ENCODE measurements around the gene LRIG1.
"Not testable (repeated sequence)": the region's sequence is repeated elsewhere in the genome, so short reads cannot be mapped to it uniquely, and the experiment has no call there.

Gene LRIG1

DNA sequence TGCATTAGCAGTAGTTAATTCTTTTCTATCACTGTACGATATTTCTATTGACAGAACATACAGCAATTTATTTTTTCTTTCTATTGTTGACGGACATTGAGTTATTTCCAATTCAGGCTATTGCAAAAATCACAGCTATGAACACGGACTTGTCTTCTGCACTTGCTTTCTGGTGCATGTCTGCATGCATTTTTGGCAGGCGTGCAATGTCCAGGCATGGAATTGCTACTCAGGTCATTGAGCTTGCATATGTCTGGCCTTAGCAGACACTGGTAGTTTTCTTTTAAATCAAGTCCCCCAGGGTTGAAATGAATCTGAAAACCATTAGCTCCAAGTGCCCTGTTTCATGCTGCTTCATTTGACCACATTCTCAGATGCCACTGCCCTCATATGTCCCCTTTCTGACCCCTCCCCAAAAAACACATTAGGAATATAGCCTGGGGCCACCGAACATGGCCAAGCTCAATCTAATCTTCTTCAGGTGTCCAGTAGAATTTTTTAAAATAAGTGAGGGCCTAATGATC lies 72.8 kb downstream of the LRIG1 start:
- ATAC-seq (ENCODE audit: low read depth) (no peak), DNase-seq (ENCODE audit: low spot score in 2 of 2) (no peak)
- Mint-ChIP-seq H3K36me3 (no peaks in the 10 kb centered on the region), H3K9me3 (no peaks in the 10 kb centered on the region), H3K27ac (no peak overlapping the region), H3K4me3 (no peak overlapping the region), H3K4me1 (no peaks in the 10 kb centered on the region), H3K27me3 (no peaks in the 10 kb centered on the region)

DNA sequence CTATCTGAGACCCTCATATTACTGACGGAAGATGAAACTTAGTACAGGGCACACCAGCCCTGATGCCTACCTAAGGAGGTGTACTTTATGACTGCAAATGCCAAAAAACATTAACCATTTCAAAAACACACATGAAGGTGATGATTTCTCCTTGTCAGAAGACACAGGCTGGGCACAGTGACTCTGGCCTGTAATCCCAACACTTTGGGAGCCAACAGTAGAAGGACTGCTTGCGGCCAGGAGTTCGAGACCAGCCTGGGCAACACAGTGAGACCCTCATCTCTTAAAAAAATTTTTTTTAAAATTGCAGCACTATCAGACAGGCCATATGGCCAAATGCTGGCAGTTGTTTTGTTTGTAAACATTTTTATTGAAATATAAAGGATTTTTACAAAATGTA lies 73.5 kb downstream of the LRIG1 start:
- no peak overlapping the region for H3K4me3 Mint-ChIP-seq

DNA sequence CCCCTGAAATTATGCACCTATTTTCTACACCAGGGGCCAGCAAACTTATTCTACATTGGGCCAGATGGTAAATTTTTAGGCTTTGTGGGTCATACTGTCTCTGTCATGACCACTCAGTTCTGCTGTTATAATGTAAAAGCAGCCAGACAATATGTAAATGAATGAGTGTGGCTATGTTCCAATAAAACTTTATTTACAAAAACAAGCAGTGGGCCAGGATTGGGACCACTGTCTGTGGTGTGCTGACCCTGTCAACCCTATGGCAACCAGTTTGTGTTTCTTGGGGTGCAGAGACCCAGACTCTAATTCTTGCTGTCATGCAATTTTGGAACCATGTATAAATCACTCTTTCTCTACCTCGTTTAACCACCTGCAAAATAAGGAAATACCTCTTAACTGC lies 74.7 kb downstream of the LRIG1 start:
- Mint-ChIP-seq H3K4me1 (no peaks in the 10 kb centered on the region), H3K4me3 (no peak overlapping the region), H3K36me3 (peaks cover 8% of the 10 kb centered on the region), H3K9me3 (peaks cover 5% of the 10 kb centered on the region), H3K27ac (no peak overlapping the region), H3K27me3 (no peaks in the 10 kb centered on the region)
- DNase-seq (ENCODE audit: low spot score in 2 of 2), result no peak
- ATAC-seq (ENCODE audit: low read depth), result no peak

More for the DNA sequence above, 73.5 kb downstream of the LRIG1 start:
- no peaks in the 10 kb centered on the region for H3K27me3 Mint-ChIP-seq
- no peak for ATAC-seq (ENCODE audit: low read depth)
- peaks cover 4% of the 10 kb centered on the region for H3K36me3 Mint-ChIP-seq
- no peak for DNase-seq (ENCODE audit: low spot score in 2 of 2)
- no peak overlapping the region for H3K27ac Mint-ChIP-seq
- no peaks in the 10 kb centered on the region for H3K4me1 Mint-ChIP-seq
- H3K9me3 Mint-ChIP-seq, result peaks cover 4% of the 10 kb centered on the region

DNA sequence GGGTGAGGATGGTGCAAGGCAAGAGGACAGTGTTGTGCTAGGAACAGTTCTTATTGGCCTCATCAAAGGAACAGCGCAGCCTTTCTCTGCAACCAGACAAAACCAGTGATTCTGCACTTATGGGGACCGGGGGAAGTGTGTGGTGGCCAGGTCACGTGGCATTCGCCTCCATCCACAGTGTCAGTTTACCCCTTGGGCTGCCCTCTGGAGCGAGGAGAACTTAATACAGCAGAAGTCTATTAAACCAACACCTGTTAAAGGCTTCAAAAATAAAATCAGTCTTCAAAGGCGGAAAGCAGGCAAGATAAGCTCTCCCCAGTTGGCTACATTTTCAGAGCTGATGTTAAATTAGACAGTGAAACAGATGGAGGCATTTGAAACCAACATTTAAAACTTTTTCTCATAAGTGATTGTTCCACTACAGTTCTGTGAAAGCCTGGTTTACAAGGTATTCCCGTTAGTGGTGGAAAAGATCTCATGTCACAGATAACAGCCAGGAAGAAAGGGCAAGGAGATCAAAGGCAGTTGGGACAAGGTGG lies 75.2 kb downstream of the LRIG1 start:
- ATAC-seq (ENCODE audit: low read depth) (no peak), DNase-seq (ENCODE audit: low spot score in 2 of 2) (no peak)
- Mint-ChIP-seq H3K36me3 (peaks cover 9% of the 10 kb centered on the region), H3K27me3 (no peaks in the 10 kb centered on the region), H3K4me3 (no peak overlapping the region), H3K27ac (no peak overlapping the region), H3K4me1 (no peaks in the 10 kb centered on the region), H3K9me3 (peaks cover 8% of the 10 kb centered on the region)

GRCh38 chr3:66425032-66425431 lies 75.8 kb downstream of the LRIG1 start:
- no peaks in the 10 kb centered on the region for H3K4me1 Mint-ChIP-seq
- H3K36me3 Mint-ChIP-seq, result peaks cover 14% of the 10 kb centered on the region
- no peak for ATAC-seq (ENCODE audit: low read depth)
- H3K9me3 Mint-ChIP-seq, result peaks cover 13% of the 10 kb centered on the region
- no peak for DNase-seq (ENCODE audit: low spot score in 2 of 2)
- H3K4me3 Mint-ChIP-seq, result no peak overlapping the region
- no peaks in the 10 kb centered on the region for H3K27me3 Mint-ChIP-seq
- H3K27ac Mint-ChIP-seq, result no peak overlapping the region

DNA sequence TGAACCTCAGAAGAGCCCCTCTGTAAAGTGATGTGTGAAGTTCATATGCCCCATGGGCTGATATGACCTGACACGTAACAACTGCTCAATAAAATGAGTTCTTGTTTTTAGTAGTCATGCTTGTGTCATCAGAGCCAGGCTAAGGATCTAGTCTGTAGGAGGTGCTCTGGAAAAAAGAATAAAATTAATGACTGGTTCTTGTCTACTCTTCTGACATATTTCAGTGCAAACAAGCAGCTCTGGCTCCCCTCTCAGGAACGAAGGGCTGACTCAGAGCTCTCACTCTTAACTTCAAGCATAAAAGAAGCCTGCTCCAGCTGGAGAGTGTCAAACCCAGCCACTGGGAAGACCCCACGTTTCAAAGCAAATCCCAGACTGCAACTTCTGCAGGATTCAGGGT lies 77.0 kb downstream of the LRIG1 start:
- peaks cover 16% of the 10 kb centered on the region for H3K36me3 Mint-ChIP-seq
- H3K27me3 Mint-ChIP-seq, result no peaks in the 10 kb centered on the region
- no peaks in the 10 kb centered on the region for H3K4me1 Mint-ChIP-seq
- H3K9me3 Mint-ChIP-seq, result peaks cover 14% of the 10 kb centered on the region
- ATAC-seq (ENCODE audit: low read depth) (no peak), DNase-seq (ENCODE audit: low spot score in 2 of 2) (no peak)
- H3K27ac Mint-ChIP-seq, result no peak overlapping the region
- H3K4me3 Mint-ChIP-seq, result no peak overlapping the region

DNA sequence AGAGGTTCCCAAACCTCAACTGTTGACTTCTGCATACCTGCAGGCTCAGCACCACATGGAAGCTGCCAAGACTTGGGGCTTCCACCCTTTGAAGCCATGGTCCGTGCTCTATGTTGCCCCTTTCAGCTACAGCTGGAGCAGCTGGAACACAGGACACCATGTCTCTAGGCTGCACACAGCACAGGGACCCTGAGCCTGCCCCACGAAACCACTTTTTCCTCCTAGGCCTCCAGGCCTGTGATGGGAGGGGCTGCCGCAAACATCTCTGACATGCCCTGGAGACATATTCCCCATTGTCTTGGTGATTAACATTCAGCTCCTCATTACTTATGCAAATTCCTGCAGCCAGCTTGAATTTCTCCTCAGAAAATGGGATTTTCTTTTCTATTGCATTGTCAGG lies 78.9 kb downstream of the LRIG1 start:
- Mint-ChIP-seq H3K36me3 (peaks cover 16% of the 10 kb centered on the region), H3K9me3 (peaks cover 14% of the 10 kb centered on the region)
- not testable (repeated sequence) for DNase-seq (ENCODE audit: low spot score in 2 of 2); H3K4me3 Mint-ChIP-seq; ATAC-seq (ENCODE audit: low read depth); H3K27ac Mint-ChIP-seq; H3K4me1 Mint-ChIP-seq; H3K27me3 Mint-ChIP-seq

- Mint-ChIP-seq H3K9me3 (peaks cover 14% of the 10 kb centered on the region), H3K36me3 (peaks cover 16% of the 10 kb centered on the region)
- H3K27me3 Mint-ChIP-seq; H3K4me1 Mint-ChIP-seq; H3K27ac Mint-ChIP-seq; H3K4me3 Mint-ChIP-seq; ATAC-seq (ENCODE audit: low read depth); DNase-seq (ENCODE audit: low spot score in 2 of 2): not testable (repeated sequence)
Observed at GRCh38 chr3:66421144-66421543, 79.7 kb downstream of the LRIG1 start.

- ATAC-seq (ENCODE audit: low read depth), result no peak
- no peaks in the 10 kb centered on the region for H3K4me1 Mint-ChIP-seq
- peaks cover 14% of the 10 kb centered on the region for H3K9me3 Mint-ChIP-seq
- no peaks in the 10 kb centered on the region for H3K27me3 Mint-ChIP-seq
- no peak overlapping the region for H3K27ac Mint-ChIP-seq
- H3K36me3 Mint-ChIP-seq, result peaks cover 16% of the 10 kb centered on the region
- DNase-seq (ENCODE audit: low spot score in 2 of 2), result no peak
- H3K4me3 Mint-ChIP-seq, result no peak overlapping the region
Observed at GRCh38 chr3:66419036-66419435, 81.8 kb downstream of the LRIG1 start.

DNA sequence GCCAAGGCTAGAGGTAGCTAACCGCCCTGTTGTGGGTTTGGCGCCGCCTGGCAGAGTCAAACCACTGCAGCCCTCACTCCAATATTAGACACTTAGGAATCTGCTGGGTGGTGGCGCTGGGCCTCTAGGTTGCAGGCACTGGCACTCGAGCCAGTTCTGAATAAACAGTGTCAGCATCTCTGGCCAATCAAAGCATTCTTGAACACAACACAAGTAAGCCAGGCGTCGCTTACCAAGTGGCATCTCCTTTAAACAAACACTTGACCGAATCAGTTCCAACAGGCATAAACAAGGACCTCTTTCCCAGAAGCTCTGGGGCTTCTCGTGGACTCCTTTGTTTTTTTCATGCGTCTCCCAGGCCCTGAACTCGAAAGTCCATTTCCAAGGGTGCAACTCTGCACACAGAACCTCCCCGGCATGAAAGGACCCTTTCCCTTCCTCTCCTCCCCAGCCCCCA lies 82.3 kb downstream of the LRIG1 start:
- no peak overlapping the region for H3K4me3 Mint-ChIP-seq
- no peak overlapping the region for H3K27ac Mint-ChIP-seq
- H3K9me3 Mint-ChIP-seq, result peaks cover 14% of the 10 kb centered on the region
- DNase-seq (ENCODE audit: low spot score in 2 of 2) (no peak), ATAC-seq (ENCODE audit: low read depth) (no peak)
- no peaks in the 10 kb centered on the region for H3K27me3 Mint-ChIP-seq
- peaks cover 16% of the 10 kb centered on the region for H3K36me3 Mint-ChIP-seq
- H3K4me1 Mint-ChIP-seq, result no peaks in the 10 kb centered on the region

DNA sequence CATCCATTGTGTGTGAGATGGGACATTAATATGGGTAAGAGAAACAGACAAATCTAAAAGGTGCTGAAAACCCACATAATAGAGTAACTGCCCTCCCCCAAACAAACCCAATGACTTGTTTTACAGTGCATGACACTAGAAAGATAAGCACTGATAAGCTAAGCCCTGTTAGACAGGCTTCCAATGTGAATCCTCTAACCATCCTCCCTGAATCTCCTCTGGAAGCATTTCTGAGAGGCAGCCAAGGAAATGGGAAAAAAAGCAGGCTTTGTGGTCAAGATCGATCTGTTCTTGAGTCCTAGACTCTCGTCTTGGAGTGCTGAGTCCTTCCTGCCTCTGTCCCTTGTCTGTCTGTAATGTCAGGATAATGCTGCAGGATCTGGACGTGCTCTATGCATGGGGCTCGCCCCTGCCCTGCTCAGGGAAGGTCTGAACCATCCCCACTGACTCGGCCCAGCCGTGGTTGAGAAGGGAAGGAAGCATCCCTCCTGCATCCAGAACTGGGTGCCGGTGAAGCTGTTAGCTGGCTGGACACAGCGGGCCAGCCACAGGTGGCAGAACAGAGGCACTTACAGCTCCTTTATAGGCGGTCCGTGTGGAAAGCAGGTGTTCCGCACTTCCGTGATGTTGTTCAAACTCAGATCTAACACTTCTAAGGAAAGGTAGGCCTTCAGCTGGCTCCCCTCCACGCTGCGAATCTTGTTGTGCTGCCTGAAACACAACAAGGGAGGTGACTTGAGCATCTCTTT lies 84.1 kb downstream of the LRIG1 start:
- no peaks in the 10 kb centered on the region for H3K4me1 Mint-ChIP-seq
- DNase-seq (ENCODE audit: low spot score in 2 of 2) (no peak), ATAC-seq (ENCODE audit: low read depth) (no peak)
- H3K27me3 Mint-ChIP-seq, result no peaks in the 10 kb centered on the region
- H3K36me3 Mint-ChIP-seq, result peaks cover 8% of the 10 kb centered on the region
- peaks cover 9% of the 10 kb centered on the region for H3K9me3 Mint-ChIP-seq
- H3K27ac Mint-ChIP-seq, result no peak overlapping the region
- no peak overlapping the region for H3K4me3 Mint-ChIP-seq

GRCh38 chr3:66415867-66416428 lies 84.9 kb downstream of the LRIG1 start:
- peaks cover 8% of the 10 kb centered on the region for H3K36me3 Mint-ChIP-seq
- H3K27me3 Mint-ChIP-seq, result no peaks in the 10 kb centered on the region
- DNase-seq (ENCODE audit: low spot score in 2 of 2) (no peak), ATAC-seq (ENCODE audit: low read depth) (no peak)
- H3K27ac Mint-ChIP-seq, result no peak overlapping the region
- no peak overlapping the region for H3K4me3 Mint-ChIP-seq
- peaks cover 8% of the 10 kb centered on the region for H3K9me3 Mint-ChIP-seq
- H3K4me1 Mint-ChIP-seq, result no peaks in the 10 kb centered on the region

DNA sequence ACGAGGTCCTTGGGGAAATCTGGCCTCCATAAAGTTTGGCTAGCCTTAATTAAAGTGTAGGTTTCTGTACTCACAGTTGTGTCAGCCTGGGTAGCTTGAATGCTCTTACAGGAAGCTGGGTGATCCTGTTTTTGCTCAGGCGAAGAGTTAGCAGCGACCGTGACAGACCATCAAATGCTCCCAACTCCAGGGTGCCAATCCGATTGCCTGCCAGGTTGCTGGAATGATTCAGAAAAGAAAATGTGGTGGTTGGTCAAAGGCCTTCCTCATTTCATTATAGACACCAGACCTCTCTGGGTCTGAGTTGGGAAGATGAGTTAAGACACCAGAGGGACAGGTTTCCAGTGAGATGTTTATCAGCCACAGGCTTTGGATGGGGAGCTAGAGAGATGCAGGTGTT lies 86.0 kb downstream of the LRIG1 start:
- H3K27ac Mint-ChIP-seq, result no peak overlapping the region
- H3K4me1 Mint-ChIP-seq, result no peaks in the 10 kb centered on the region

DNA sequence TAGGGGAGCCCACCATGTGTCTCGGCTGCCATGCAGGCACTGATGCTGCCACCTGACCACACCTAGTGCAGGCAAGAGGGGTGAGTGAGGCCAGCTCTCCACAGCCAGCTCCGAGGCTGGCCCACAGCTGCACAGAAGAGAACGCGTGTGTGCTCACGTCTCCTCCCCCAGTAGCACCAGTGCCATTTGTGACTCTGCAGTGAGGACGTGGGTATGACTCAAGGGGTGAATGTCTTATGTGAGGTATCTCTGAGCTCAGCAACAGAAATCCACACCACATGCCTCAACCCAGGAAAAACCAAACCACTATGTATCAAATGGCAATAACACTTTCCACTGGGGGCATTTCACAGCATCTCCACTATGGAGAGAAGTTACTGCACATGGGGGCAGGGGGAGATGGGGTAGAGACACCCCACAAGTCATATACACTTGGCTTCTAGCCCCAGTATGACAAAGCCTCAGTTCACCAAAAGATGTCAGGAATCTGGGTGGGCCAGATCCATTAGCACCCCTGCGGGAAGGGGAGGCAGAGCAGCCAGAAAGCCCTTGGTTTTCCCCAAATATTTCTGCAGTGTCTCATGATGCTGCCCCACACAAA lies 87.6 kb downstream of the LRIG1 start:
- no peak overlapping the region for H3K4me3 Mint-ChIP-seq
- no peak overlapping the region for H3K27ac Mint-ChIP-seq

More for the DNA sequence above, 86.0 kb downstream of the LRIG1 start:
- Mint-ChIP-seq H3K4me3 (no peak overlapping the region), H3K27me3 (no peaks in the 10 kb centered on the region), H3K36me3 (peaks cover under 1% of the 10 kb centered on the region), H3K9me3 (no peaks in the 10 kb centered on the region)
- ATAC-seq (ENCODE audit: low read depth) (no peak), DNase-seq (ENCODE audit: low spot score in 2 of 2) (no peak)

More for the DNA sequence above, 87.6 kb downstream of the LRIG1 start:
- Mint-ChIP-seq H3K36me3 (no peaks in the 10 kb centered on the region), H3K27me3 (no peaks in the 10 kb centered on the region), H3K9me3 (no peaks in the 10 kb centered on the region), H3K4me1 (no peaks in the 10 kb centered on the region)
- no peak for ATAC-seq (ENCODE audit: low read depth)
- DNase-seq (ENCODE audit: low spot score in 2 of 2), result no peak

Measured in memory B cell (primary cell).